Loucy (cell line): ENCODE data around the gene VAV2.
A peak's percentile ranks its signal among the peaks of the same experiment; 100 is the strongest.

Experiments
- H2AFZ ChIP-seq: fragments of 200-600 bp; sonication (generic); 2 replicates; pipeline ENCODE4 v1.6.0; 2016; ENCODE audit warnings: antibody characterized with exemption, mild to moderate bottlenecking, low read length, moderate library complexity
- H3F3A ChIP-seq: fragments of 200-600 bp; 2 replicates; pipeline ENCODE4 v1.6.0; 2016; ENCODE audit warnings: antibody characterized with exemption, low read depth, mild to moderate bottlenecking
- H3K27me3 ChIP-seq: fragments of 200-600 bp; sonication (generic); 2 replicates; pipeline ENCODE4 v1.6.1; 2014; ENCODE audit warnings: low read length, mild to moderate bottlenecking; ENCODE audit not compliant: insufficient read depth, poor library complexity, severe bottlenecking
- H3K36me3 ChIP-seq: fragments of 200-600 bp; sonication (generic); 2 replicates; pipeline ENCODE4 v1.6.1; 2016; ENCODE audit warnings: low read length; ENCODE audit not compliant: insufficient read depth
- H3K4me1 ChIP-seq: fragments of 200-600 bp; sonication (generic); 2 replicates; pipeline ENCODE4 v1.5.1; 2014; ENCODE audit warnings: low read length, mild to moderate bottlenecking; ENCODE audit not compliant: insufficient read depth, poor library complexity, severe bottlenecking
- H3K4me2 ChIP-seq: fragments of 200-600 bp; sonication (generic); 2 replicates; pipeline ENCODE4 v1.6.0; 2014; ENCODE audit warnings: antibody characterized with exemption, low read length, low read depth, mild to moderate bottlenecking; ENCODE audit not compliant: poor library complexity, severe bottlenecking
- H3K4me3 ChIP-seq: fragments of 200-600 bp; sonication (generic); 2 replicates; pipeline ENCODE4 v1.5.1; 2014; ENCODE audit warnings: low read length, mild to moderate bottlenecking, mixed read lengths; ENCODE audit not compliant: poor library complexity, severe bottlenecking
- H3K79me2 ChIP-seq: fragments of 200-600 bp; sonication (generic); 2 replicates; pipeline ENCODE4 v1.6.1; 2014; ENCODE audit warnings: low read length; ENCODE audit not compliant: insufficient read depth
- H3K9ac ChIP-seq: fragments of 200-600 bp; sonication (generic); 2 replicates; pipeline ENCODE4 v1.6.0; 2014; ENCODE audit warnings: mild to moderate bottlenecking, low read depth, low read length, moderate library complexity; ENCODE audit not compliant: poor library complexity, severe bottlenecking
- H3K9me2 ChIP-seq: fragments of 200-600 bp; sonication (generic); replicated peaks from 2 replicates; pipeline ENCODE4 v1.6.1; 2016; ENCODE audit warnings: low read depth, low read length, mixed read lengths
- H3K9me3 ChIP-seq: fragments of 200-600 bp; sonication (generic); 2 replicates; pipeline ENCODE4 v1.6.1; 2014; ENCODE audit warnings: mild to moderate bottlenecking, antibody characterized with exemption, low read length, low read depth; ENCODE audit not compliant: insufficient read depth
- H4K20me1 ChIP-seq: fragments of 200-600 bp; sonication (generic); 2 replicates; pipeline ENCODE4 v1.6.0; 2014; ENCODE audit warnings: antibody characterized with exemption, low read length, mild to moderate bottlenecking; ENCODE audit not compliant: insufficient read depth, poor library complexity, severe bottlenecking
- EZH2phosphoT487 ChIP-seq: fragments of 200-600 bp; IDR thresholded peaks from 2 replicates; pipeline ENCODE4 v1.6.1; 2018; ENCODE audit warnings: antibody characterized with exemption, mild to moderate bottlenecking, moderate library complexity, borderline replicate concordance
- TF ChIP-seq, protein P1 (sequence below): fragments of 200-600 bp; sonication (generic); conservative IDR thresholded peaks from 2 replicates; pipeline ENCODE4 v1.5.1; 2014; ENCODE audit warnings: mild to moderate bottlenecking, antibody characterized with exemption, low read length

VAV2 gene

DNA sequence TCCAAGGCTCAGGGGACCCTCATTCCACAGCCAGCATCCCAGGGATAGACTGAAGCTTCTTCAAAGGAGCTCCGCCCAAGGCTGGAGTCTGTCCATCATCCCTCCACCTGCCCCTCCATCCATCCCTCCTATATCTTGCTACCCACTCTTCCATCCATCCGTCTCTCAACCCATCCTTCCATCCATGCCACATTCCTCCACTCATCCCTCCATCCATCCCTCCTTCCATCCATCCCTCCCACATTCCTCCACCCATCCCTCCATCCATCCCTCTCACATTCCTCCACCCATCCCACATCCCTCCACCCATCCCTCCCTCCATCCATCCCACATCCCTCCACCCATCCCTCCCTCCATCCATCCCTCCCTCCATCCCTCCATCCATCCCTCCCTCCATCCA lies 5.5 kb upstream of the VAV2 start:
- no peaks in the 10 kb centered on the region for H3K27me3 ChIP-seq
- H3F3A ChIP-seq: no peaks in the 10 kb centered on the region
- H2AFZ ChIP-seq: no peak overlapping the region
- TF ChIP-seq, protein P1, sequence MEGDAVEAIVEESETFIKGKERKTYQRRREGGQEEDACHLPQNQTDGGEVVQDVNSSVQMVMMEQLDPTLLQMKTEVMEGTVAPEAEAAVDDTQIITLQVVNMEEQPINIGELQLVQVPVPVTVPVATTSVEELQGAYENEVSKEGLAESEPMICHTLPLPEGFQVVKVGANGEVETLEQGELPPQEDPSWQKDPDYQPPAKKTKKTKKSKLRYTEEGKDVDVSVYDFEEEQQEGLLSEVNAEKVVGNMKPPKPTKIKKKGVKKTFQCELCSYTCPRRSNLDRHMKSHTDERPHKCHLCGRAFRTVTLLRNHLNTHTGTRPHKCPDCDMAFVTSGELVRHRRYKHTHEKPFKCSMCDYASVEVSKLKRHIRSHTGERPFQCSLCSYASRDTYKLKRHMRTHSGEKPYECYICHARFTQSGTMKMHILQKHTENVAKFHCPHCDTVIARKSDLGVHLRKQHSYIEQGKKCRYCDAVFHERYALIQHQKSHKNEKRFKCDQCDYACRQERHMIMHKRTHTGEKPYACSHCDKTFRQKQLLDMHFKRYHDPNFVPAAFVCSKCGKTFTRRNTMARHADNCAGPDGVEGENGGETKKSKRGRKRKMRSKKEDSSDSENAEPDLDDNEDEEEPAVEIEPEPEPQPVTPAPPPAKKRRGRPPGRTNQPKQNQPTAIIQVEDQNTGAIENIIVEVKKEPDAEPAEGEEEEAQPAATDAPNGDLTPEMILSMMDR: no peak
- no peak for TF ChIP-seq EZH2phosphoT487
- H3K9ac ChIP-seq: no peak overlapping the region
- H3K4me2 ChIP-seq: no peak overlapping the region
- H3K79me2 ChIP-seq: no peaks in the 10 kb centered on the region
- H3K4me1 ChIP-seq: peaks cover 15% of the 10 kb centered on the region
- no peaks in the 10 kb centered on the region for H4K20me1 ChIP-seq
- H3K9me2 ChIP-seq: no peaks in the 10 kb centered on the region
- H3K36me3 ChIP-seq: no peaks in the 10 kb centered on the region
- H3K9me3 ChIP-seq: no peaks in the 10 kb centered on the region
- H3K4me3 ChIP-seq: no peak overlapping the region

DNA sequence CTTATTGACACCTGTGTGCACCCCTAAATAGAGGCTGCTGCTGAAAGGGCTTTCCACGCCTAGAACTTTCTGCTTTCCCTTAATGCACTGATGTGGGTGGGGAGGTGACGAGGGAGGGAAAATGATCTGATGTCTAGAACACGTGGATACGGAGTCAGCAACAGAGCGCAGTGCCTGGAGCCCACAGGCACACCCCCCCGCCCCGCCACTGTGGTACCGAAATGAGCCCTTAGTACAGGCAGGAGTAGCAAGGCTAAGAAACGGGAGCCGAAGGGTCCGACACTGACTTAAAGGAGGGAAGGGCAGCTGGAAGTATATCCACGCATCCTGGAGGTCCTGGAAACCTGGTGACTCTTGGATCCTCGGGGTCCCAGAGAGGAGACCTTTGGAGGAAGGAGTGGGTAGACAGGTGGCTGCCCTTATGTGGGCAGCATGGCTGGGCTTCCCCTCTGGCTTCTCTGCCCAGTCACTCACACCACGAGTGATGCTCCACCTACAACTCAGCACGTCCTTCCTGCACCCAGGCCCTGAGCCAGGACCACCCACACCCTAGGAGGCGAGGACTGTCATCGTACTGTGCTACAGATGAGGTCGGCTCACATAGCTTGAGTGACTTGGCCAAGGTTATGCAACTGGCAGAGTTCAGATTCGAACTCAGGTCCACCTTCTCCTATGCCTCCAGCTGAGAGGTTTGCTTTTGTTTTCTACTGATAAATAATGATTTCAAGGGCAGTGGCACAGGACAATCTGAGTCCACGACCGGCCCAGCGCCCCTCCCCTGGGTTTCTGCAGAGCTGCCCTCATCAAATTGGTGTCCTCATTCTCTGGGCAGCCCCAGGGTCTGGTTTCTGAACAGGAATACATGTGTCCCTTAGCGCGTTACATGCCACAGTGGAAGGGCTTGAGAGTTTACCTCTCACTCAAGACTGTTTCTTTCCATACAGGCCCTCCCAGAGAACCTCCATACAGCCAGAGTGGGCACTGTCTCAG lies 4.7 kb upstream of the VAV2 start:
- no peaks in the 10 kb centered on the region for H3F3A ChIP-seq
- no peaks in the 10 kb centered on the region for H4K20me1 ChIP-seq
- H3K4me3 ChIP-seq: no peak overlapping the region
- peaks cover 6% of the 10 kb centered on the region; the same call in 1 of the 2 replicates for H3K79me2 ChIP-seq
- H3K9me2 ChIP-seq: no peaks in the 10 kb centered on the region
- no peaks in the 10 kb centered on the region for H3K9me3 ChIP-seq
- H3K9ac ChIP-seq: no peak overlapping the region
- no peak overlapping the region for H2AFZ ChIP-seq
- TF ChIP-seq, protein P1: no peak
- TF ChIP-seq EZH2phosphoT487: no peak
- H3K27me3 ChIP-seq: no peaks in the 10 kb centered on the region
- H3K4me1 ChIP-seq: peaks cover 15% of the 10 kb centered on the region
- no peak overlapping the region for H3K4me2 ChIP-seq
- no peaks in the 10 kb centered on the region for H3K36me3 ChIP-seq

DNA sequence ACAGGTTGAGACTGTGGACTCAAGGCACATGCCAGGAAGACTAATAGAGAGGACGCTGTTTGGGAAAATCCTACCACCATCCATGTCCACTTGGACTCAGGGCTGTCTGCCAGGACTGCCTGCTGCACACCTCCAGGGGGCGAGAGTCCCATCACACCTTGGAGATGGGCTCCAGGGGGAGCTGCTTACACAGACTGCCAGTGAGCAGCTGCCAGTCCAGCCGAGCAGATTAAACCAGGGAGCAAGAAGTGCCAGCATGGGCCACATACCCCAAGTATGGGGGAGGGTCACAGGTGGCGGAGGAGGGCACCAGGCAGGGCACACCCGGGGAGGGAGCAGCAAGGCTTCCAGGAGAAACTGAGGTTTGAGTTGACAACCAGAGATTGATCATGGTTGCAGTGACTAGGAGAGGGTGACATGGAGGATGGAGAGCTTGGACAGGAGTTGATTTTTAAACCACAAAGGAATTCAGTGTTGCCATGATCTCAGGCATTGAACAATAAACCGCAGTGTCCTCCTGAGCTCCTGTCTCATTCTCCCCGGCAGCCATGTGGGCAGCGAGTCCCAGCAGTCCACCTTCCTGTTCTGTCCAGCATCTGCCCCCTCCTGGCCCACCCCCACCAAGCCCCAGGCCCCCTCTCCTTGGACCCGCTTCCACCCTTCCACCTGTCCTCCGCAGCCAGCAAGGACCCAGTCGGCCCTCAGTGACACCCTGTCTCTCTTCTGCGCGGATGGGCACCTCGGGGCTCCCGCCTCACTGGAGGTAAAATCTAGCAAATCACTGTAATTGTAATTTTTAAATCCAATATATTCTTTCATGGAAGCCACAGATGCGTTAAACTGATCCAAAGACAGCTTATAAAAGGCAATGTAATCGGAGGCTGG lies 3.1 kb upstream of the VAV2 start:
- H3K9me3 ChIP-seq: no peaks in the 10 kb centered on the region
- no peak overlapping the region for H3K9ac ChIP-seq
- H3K4me3 ChIP-seq: no peak overlapping the region
- H2AFZ ChIP-seq: no peak overlapping the region
- H3K27me3 ChIP-seq: no peaks in the 10 kb centered on the region
- TF ChIP-seq, protein P1: peak; percentile 22; the same call in 1 of the 2 replicates
- TF ChIP-seq EZH2phosphoT487: no peak
- no peaks in the 10 kb centered on the region for H3F3A ChIP-seq
- H3K9me2 ChIP-seq: no peaks in the 10 kb centered on the region
- peaks cover 21% of the 10 kb centered on the region; the same call in 1 of the 2 replicates for H3K79me2 ChIP-seq
- H3K36me3 ChIP-seq: no peaks in the 10 kb centered on the region
- no peak overlapping the region for H3K4me2 ChIP-seq
- peaks cover 23% of the 10 kb centered on the region for H3K4me1 ChIP-seq
- H4K20me1 ChIP-seq: peaks cover 1% of the 10 kb centered on the region
